MM.1S (cell line): ENCODE measurements around the gene SLU7.

Source experiments
- CTCF ChIP-seq: fragments of 300-600 bp; sonication (generic); IDR thresholded peaks from 2 replicates; pipeline ENCODE4 v1.5.1; 2016; ENCODE audit warnings: antibody characterized with exemption, low read length, mixed read lengths
- EZH2 ChIP-seq: fragments of 300-600 bp; sonication (generic); optimal IDR thresholded peaks from 2 replicates; pipeline ENCODE3; 2017; ENCODE audit warnings: low read depth, mild to moderate bottlenecking, antibody characterized with exemption, low read length, mixed read lengths
- EZH2phosphoT487 ChIP-seq: fragments of 300-600 bp; sonication (generic); IDR thresholded peaks from 2 replicates; pipeline ENCODE4 v1.6.1; 2018; ENCODE audit warnings: antibody characterized with exemption, low read length

DNA sequence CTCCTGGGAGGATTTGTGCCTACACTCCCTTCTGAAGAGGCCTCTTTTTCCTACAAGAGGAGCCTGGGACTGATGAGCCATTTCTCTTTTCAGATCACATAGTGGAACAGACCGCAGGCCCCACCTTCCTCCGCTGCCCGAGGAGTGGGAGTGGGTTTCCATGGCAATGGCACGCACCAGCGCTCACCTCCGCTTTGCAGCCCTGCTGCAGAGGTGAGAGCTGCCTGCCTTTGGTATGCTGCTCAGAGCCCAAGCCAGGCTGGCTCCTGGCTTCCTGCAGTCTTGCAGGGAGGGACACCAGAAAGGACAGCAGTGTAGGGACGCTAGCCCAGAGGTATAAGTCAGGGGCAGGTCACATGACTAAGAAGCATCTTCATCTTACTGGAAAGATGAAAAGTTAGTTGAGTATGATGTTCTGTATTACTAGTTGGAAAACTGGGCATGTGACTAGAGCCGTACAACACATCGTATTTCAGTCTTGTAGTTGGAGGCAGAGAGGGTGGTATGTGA is 15.2 kb upstream of the SLU7 start:
- TF ChIP-seq CTCF (no peak), EZH2 (no peak), EZH2phosphoT487 (no peak)
